ENCODE measurements around the gene SF3B5. TPM values are rescaled to one million over a fixed set of nuclear protein-coding genes. Genes with fewer than 3 reads are reported as not detected.
A peak's percentile ranks its signal among the peaks of the same experiment; 100 is the strongest.

The SF3B5 gene
- total and polyA plus RNA-seq, 2 of the 8 experiments (the other 6 are each of a cell fraction or from before 2014, with no cell fraction given), result 195 to 588 TPM

GRCh38 chr6:144095134-144096002 lies at the start of gene SF3B5 (continued):
- TF ChIP-seq HDAC2 (IDR thresholded peaks at IDR 0.05; ENCODE audit: borderline replicate concordance in 1 of 2, low read depth in 2 of 2, low read length in 2 of 2) (peak in 1 of 2 experiments; percentile 75; a peak in 1 of 4 replicates), CEBPB (IDR thresholded peaks at IDR 0.05; ENCODE audit: low read depth, low read length) (no peak), SIRT6 (IDR thresholded peaks at IDR 0.05; ENCODE audit: low read length) (no peak), FOSL1 (IDR thresholded peaks at IDR 0.05; ENCODE audit: insufficient read depth, low read depth, low read length) (no peak), YY1 (IDR thresholded peaks at IDR 0.05; ENCODE audit: low read depth, low read length) (peak; percentile 54; the same call in 1 of the 2 replicates), BACH1 (IDR thresholded peaks at IDR 0.05; ENCODE audit: low read length) (no peak), POU5F1 (IDR thresholded peaks at IDR 0.05; ENCODE audit: low read depth, low read length) (no peak), CTCF (IDR thresholded peaks at IDR 0.05; ENCODE audit: control extremely low read depth in 1 of 3, insufficient read depth in 1 of 3, low read depth in 1 of 3, low read length in 3 of 3) (no peak), CBX8 (IDR thresholded peaks at IDR 0.05; ENCODE audit: borderline replicate concordance, low read depth, low read length) (no peak), TAF7 (optimal IDR thresholded peaks at IDR 0.05; ENCODE audit: borderline replicate concordance, low read depth, low read length) (peak; percentile 96), USF2 (IDR thresholded peaks at IDR 0.05; ENCODE audit: low read length) (no peak), SUZ12 (IDR thresholded peaks at IDR 0.05; ENCODE audit: low read length) (no peak)
